Activated CD8-positive, alpha-beta memory T cell treated with anti-CD3 and anti-CD28 coated beads, Interleukin-2, amount 50 U/mL, for 24 hours (primary cell): ENCODE results near the gene GLI1.
"Not testable (repeated sequence)": the region's sequence is repeated elsewhere in the genome, so short reads cannot be mapped to it uniquely, and the experiment has no call there.

Experiments used
- DNase-seq: peaks from one replicate; pipeline ENCODE4 v3.0.0-alpha.2; 2020; ENCODE audit errors: extremely low read depth

Gene GLI1

DNA sequence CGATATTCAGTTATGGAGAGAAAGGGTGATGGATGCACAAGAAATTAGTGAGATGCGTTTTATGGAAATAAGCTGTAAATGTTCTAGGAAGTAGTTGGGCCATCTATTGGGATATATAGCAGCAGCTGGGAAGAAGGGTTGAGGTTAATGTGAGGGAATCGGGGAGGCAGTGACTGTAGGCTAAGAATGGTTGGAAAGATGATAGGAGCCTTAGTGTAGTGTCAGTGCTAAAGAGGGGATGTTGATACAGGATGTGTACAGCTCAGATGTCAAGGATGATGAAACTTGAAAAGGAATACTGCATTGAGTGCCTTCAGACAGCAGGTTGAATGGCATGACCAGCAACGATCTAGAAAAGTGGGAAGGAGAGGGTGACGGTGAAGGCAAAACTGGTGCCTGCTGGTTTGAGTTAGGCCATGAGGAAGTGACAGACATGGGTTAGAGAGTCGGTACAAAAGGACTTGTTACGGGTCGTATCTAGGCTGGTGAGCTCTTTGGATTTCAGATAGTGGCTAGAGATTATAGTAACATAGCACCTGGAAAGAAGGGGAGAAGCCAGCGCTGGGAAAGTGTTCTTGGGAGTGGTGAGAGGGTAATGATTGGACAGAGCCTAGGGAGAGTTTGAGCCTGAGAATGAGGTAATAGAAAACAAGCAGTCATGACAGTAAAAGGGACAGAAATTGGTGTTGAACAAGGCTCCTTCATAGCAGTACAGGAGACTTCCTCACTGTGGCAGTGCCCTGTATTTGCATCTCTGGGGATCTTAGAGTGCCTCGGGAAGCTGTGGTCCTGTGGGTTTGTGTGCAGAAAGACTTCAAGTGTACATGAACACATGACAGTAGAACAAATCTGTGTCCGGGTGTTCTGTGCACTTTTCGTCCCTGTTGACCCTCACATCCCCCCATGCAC lies 37.9 kb downstream of the GLI1 start:
- DNase-seq: no peak

DNA sequence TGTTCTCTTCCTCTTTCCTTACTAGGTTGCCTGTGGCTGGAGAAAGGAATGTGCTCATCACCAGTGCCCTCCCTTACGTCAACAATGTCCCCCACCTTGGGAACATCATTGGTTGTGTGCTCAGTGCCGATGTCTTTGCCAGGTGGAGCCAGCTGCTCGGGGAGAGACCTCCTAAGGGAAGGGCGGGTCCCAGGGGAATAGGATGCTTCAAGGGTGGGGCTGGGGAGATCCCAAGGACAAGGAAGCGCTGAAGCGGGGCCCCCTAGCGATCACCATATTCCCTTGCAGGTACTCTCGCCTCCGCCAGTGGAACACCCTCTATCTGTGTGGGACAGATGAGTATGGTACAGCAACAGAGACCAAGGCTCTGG lies 38.5 kb downstream of the GLI1 start:
- DNase-seq: no peak

DNA sequence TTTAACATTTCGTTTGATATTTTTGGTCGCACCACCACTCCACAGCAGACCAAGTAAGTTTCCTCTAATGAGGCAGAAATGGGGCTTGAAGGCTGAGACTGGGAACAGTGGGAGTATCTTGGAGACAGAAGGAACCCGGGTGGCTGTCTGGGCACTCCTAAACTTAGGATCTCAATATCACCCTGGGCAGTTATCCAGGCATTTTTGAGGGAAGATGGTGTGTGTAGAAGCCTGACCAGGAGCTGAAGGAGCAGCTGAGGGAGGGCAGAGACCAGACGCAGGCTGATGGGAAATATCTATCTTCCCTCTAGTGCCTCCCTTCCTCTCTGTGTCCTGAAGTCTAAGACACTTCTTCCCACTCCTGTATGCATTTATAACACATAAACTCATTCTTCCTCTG lies 39.0 kb downstream of the GLI1 start:
- no peak for DNase-seq

DNA sequence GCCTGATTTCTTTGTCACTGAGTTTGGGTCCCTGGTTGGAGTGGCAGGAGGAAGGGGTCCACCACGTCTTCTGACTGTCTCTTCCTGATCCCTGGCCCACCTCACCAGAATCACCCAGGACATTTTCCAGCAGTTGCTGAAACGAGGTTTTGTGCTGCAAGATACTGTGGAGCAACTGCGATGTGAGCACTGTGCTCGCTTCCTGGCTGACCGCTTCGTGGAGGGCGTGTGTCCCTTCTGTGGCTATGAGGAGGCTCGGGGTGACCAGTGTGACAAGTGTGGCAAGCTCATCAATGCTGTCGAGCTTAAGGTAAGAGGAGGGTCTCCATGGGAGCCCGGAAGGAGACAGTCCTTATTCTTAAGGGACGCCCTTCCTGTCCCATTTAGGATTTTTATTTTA lies 40.6 kb downstream of the GLI1 start:
- DNase-seq: no peak

DNA sequence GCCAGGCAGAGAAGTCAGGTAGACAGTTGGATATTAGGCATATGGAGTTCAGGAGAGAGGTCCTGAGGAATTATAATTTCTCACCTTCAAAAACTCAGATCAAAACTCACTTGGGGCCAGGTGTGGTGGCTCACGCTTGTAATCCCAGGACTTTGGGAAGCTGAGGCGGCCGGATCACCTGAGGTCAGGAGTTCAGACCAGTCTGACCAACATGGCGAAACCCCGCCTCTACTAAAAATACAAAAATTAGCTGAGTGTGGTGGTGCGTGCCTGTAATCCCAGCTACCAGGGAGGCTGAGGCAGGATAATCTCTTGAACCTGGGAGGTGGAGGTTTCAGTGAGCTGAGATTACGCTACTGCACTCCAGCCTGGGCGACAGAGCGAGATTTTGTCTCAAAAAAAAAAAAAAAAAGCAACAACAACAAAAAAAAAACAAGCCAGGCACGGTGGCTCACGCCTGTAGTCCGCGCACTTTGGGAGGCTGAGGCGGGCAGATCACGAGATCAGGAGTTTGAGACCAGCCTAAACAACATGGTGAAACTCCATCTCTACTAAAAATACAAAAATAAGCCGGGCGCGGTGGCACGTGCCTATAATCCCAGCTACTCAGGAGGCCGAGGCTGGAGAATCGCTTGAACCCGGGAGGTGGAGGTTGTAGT lies 42.9 kb downstream of the GLI1 start:
- not testable (repeated sequence) for DNase-seq

DNA sequence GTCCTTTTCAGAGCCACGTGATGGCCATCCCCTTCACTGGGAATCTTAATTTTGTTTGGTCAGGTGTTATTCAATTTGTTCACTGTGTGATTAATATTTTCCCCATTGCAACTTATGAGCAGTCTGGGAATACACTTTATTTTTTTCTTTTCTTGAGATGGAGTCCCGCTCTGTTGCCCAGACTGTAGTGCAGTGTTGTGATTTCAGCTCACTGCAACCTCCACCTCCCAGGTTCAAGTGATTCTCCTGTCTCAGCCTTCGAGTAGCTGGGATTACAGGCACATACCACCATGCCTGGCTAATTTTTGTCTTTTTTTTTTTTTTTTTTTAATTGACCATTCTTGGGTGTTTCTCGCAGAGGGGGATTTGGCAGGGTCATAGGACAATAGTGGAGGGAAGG lies 47.0 kb downstream of the GLI1 start:
- DNase-seq: not testable (repeated sequence)

DNA sequence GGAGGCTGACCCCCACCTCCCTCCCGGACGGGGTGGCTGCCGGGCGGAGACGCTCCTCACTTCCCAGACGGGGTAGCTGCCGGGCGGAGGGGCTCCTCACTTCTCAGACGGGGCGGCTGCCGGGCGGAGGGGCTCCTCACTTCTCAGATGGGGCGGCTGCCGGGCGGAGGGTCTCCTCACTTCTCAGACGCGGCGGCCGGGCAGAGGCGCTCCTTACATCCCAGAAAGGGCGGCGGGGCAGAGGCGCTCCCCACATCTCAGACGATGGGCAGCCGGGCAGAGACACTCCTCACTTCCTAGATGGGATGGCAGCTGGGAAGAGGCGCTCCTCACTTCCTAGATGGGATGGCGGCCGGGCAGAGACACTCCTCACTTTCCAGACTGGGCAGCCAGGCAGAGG lies 48.2 kb downstream of the GLI1 start:
- not testable (repeated sequence) for DNase-seq

DNA sequence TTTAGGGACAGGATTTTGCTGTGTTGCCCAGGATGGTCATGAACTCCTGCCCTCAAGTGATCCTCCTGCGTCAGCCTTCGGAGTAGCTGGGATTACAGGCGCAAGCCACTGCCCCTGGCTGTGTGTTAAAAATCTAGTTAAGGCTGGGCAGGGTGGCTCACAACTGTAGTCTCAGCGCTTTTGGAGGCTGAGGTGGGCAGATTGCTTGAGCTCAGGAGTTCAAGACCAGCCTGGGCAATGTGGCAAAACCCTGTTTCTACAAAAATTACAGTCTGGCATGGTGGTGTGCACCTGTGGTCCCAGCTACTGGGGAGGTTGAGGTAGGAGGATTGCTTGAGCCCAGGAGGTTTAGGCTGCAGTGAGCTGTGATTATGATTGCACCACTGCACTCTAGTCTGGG lies 51.6 kb downstream of the GLI1 start:
- DNase-seq: no peak

DNA sequence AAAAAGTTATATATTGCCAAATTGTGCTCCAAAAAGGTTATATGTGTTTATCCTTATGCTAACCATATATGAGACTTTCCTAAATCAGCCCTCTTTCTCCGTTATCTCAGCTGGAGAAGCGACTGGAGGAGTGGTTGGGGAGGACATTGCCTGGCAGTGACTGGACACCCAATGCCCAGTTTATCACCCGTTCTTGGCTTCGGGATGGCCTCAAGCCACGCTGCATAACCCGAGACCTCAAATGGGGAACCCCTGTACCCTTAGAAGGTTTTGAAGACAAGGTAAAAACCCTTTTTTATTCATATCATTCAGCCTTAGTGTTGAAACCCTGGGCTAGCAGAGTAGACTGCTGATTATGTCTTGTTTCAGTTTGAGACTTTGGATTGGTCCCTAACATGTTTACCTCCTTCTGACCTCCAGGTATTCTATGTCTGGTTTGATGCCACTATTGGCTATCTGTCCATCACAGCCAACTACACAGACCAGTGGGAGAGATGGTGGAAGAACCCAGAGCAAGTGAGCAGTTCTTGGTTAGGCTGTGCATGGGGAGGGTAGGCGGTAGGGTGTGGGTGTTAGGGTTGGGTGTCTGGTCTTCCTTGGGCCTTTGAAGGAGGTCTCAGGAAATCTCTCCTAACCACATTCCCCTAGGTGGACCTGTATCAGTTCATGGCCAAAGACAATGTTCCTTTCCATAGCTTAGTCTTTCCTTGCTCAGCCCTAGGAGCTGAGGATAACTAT lies 52.2 kb downstream of the GLI1 start:
- DNase-seq: no peak

DNA sequence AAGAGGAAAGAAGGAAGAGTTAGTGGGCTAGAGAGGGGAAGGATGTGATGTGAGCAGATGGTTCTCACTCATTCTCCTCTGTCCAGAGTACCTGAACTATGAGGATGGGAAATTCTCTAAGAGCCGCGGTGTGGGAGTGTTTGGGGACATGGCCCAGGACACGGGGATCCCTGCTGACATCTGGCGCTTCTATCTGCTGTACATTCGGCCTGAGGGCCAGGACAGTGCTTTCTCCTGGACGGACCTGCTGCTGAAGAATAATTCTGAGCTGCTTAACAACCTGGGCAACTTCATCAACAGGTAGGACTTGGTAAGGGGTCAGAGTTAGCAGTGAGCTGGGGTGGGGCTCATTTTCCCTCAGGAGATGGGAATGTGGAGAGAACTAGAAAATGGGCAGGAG lies 53.1 kb downstream of the GLI1 start:
- DNase-seq: no peak

DNA sequence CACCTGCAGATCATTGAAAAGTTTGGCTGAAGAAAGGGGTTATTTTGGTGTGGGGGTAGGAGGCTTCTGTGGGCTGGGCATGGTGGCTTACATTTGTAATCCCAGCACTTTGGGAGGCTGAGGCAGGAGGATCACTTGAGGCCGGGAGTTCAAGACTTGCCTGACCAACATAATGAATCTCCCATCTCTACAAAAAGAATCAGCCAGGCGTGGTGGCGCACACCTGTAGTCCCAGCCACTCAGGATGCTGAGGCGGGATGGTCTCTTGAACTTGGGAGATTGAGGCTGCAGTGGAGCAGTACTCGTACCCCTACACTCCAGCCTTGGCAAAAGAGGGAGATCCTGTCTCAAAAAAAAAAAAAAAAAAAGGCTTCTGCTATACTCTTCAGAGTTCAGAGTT lies 53.7 kb downstream of the GLI1 start:
- no peak for DNase-seq

DNA sequence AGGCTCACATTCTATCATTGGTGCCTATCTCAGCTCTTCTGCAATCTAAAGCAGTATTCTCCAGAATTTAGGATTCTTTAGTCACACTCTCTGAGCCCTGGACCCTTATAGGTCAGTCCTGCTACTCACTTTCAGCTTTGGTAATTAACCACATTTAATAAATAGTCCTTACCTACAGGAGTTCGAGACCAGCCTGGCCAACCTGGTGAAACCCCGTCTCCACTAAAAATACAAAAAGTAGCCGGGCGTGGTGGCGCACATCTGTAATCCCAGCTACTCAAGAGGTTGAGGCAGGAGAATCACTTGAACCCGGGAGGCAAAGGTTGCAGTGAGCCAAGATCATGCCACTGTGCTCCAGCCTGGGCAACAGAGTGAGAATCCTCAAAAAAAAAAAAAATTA lies 54.1 kb downstream of the GLI1 start:
- DNase-seq: not testable (repeated sequence)

DNA sequence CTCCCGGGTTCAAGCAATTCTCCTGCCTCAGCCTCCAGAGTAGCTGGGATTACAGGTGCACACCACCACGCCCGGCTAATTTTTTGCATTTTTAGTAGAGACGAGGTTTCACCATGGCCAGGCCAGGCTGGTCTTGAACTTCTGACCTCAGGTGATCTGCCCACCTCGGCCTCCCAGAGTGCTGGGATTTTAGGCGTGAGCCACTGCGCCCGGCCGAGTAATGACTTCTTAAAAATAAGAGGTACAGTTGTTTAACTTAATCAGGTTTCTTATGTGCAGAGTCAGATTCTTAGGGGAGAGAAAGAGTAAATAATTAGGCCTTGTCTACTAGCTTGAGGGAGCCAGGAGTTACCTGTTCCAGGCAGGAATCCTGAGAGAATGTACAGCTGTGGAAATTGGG lies 54.7 kb downstream of the GLI1 start:
- not testable (repeated sequence) for DNase-seq

DNA sequence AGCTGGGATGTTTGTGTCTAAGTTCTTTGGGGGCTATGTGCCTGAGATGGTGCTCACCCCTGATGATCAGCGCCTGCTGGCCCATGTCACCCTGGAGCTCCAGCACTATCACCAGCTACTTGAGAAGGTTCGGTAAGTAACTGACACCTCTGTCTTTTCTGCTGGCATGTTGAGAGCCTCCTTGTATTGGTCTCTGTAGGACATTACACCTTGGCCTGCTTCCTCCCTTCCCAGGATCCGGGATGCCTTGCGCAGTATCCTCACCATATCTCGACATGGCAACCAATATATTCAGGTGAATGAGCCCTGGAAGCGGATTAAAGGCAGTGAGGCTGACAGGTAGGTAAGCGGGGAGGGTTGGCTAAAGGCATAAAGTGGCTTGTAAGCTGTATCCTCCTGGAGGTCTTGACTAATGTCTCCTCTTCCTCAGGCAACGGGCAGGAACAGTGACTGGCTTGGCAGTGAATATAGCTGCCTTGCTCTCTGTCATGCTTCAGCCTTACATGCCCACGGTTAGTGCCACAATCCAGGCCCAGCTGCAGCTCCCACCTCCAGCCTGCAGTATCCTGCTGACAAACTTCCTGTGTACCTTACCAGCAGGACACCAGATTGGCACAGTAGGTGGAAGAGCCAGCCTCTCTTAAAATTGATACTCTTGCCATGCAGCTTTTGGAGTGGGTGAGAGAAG lies 55.3 kb downstream of the GLI1 start:
- no peak for DNase-seq

DNA sequence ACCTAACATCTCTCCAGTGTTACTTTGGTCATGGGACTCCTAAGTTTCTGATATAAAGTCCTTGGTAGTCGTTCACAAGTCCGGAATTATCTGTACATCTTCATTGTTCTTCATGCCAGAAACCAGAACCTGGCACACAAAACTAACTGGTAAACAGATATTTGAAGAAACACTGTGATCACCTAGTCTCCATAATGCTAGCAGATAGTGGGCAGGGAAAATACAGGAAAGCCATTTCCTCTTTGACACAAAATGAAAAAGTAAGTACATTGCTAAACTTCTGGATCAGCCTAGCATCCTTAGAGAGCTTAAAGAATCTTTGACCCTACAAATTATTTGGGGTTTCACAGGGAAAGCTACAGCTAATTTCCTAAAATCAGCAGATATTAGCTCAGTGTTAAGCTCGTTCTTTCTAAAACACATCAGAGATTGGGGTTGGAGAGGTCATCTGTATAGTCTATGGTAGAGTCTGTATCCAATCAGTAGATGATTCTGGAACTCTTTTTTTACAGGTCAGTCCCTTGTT lies 55.9 kb downstream of the GLI1 start:
- DNase-seq: no peak

DNA sequence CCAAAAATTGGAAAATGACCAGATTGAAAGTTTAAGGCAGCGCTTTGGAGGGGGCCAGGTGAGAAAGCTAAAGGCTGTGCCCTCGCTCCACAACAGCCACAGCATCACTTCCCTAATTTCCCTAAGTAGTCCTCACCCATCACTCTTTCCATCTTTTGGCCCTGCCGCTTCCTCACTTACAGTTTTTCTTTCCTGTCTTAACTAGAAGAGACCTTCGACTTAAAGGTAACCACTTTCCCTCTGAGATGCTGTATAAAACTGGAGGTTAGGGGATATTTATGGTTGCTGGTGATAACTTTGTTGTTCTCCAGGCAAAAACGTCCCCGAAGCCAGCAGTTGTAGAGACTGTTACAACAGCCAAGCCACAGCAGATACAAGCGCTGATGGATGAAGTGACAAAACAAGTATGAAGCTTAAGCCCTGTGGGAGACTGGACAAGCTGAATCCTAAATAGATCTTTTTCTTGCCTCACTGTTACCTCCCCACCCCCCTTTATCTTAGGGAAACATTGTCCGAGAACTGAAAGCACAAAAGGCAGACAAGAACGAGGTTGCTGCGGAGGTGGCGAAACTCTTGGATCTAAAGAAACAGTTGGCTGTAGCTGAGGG lies 56.5 kb downstream of the GLI1 start:
- no peak for DNase-seq

DNA sequence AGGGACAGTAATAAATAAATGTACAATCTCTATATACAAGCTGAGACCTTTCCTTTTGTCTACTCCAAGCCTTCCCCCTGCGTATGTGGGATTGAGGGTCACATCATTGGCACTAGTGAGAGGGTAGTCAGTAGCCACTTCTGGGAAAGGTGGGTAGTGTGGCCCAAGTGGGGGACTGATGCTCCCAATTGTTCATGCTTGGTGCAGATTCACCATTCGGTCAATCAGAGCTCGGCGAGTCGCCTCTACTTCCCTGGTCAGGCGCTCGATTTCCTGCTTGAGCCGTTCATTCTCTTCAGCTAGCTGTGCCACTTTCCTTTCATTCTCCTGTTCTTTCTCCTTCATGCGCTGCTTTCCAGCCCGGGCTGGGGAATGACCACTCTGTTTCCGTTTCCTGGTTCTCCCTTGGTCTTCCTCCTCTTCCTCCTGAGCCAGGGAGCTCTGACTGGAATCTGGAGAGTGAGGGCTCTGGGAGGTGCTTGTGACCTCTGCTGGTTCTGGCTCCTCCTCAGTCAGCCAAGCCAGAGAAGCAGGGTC lies 57.1 kb downstream of the GLI1 start:
- no peak for DNase-seq

DNA sequence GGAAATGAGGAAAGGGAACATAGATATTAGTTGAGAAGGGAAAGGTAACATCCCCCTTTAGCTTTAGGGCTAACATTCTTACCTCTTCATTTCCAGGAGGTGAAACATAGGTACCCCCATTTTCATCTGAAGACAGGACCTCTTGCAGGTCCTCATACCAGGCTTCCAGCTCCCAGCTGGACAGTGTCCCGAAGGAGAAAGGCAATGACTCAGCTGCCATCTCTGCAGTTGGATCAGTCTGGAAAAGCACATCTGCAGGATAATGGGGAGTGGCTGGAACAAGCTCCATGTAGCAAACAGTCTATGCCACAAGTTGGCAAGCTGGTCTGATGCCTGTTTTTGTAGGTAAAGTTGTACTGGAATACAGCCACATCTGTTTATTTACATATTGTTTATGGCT lies 57.6 kb downstream of the GLI1 start:
- DNase-seq: no peak

DNA sequence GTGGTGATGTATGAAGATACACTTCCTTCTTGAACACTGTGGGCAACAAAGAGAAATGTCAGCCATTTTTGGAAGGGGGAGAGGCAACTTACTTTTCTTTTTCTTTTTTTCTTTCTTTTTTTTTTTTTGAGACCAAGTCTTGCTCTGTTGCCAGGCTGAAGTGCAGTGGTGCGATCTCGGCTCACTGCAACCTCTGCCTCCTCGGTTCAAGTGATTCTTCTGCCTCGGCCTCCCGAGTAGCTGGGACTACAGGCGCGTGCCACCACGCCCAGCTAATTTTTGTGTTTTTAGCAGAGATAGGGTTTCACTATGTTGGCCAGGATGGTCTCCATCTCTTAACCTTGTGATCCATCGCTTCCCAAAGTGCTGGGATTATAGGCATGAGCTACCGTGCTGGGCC lies 58.1 kb downstream of the GLI1 start:
- not testable (repeated sequence) for DNase-seq

DNA sequence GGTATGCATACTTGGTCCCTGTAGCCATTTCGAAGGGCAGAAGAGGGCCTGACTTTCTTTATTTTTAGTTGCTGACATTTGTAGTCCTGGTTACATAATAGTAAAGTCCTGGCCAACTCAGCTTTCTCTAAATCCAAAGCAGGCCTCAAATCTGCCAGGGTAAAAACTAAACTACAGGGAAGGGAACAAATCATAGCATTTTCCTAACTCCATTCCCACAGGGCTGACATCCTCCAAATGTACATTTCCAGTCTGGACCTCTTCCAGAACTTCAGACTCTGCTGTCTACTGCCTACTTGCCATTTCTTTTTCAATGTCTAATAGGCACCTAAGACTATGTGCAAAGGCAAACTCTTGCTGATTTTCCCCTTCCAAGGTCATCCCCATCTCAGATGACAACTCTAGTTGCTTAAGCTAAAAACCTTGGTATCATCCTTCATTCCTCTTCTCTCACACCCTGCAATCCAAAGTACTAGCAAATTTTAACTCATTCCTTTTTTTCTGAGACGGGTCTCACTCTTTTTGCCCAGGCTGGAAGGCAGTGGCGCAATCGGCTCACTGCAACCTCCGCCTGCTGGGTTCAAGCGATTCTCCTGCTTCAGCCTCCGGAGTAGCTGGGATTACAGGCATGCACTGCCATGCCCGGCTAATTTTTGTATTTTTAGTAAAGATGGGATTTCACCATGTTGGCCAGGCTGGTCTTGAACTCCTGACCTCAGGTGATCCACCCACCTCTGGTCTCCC lies 58.8 kb downstream of the GLI1 start:
- DNase-seq: no peak
